Activated CD8-positive, alpha-beta memory T cell treated with anti-CD3 and anti-CD28 coated beads for 36 hours (primary cell): ENCODE results near the gene TGFBR3. TPM values are rescaled to one million over a fixed set of nuclear protein-coding genes. Genes with fewer than 3 reads are reported as not detected.

Experiments used
- CTCF ChIA-PET: fragments of 350-600 bp; sonication (Branson Sonifier 250); formaldehyde crosslinking; loops from one replicate; lab custom pipeline; 2021; ENCODE audit warnings: antibody characterized with exemption; lab: Charles Lee
- POLR2A ChIA-PET: fragments of 350-600 bp; sonication (Branson Sonifier 250); formaldehyde crosslinking; loops from one replicate; lab custom pipeline; 2021; ENCODE audit warnings: antibody characterized with exemption; lab: Charles Lee
- total RNA-seq, 2 experiments: library from RNA; stranded (reverse); gene quantifications; one replicate each; pipeline ENCODE4 v1.2.3, GENCODE V29; 2021

The TGFBR3 gene
- total RNA-seq, 2 experiments from 2014 or later = 17.3 to 18.7 TPM

DNA sequence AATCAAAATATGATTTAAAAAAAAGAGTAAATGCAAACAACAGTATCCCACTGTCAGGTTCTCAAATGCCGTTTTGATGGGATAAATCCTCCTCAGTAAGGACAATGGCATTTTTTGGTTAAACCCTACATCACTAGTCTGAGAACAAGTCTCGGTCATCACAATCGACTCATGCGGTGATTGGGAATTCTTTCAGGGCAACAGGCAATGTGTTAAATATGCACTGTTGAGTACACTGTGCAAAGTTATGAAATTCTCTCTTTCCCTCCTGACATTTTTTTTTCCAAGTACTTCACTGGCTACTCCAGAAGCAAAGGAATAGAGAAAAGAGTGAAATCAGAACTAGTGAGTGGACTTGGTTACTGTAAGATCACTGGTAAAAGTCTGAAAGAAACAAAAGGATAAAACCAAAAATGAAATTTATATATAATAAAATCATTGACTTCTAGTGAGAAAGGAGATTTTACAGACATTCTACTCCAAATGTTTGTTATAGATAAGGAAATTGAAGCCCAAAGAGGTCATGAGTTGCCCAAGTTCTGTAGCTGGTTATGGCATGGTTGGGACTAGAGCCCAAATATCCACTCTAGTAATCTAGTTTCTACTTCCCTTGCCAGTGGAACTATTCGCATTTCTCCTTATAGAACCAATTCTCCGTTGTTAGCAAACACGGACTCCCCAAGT lies 111.3 kb downstream of the TGFBR3 start:
- CTCF ChIA-PET = no interaction called here
- POLR2A ChIA-PET = no interaction called here

DNA sequence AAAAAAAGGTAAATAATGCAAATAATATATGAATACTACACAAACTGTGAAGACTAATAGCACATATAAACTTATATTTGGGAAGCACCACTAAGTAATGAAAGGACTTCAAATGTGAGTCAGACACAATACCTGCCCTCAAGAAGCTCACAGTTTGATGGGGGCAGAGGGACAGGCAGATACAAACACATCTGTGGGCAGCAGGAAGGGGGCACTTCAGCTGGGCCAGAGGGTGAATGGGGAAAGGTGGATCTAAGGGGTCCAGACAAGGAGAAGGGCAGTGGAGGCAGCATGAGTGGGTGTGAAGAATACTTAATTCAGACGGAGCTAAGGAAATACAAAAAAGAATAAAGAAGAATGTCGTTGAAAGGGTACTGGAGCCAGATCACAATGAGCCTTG lies 114.2 kb downstream of the TGFBR3 start:
- ChIA-PET POLR2A (no interaction called here), CTCF (no interaction called here)

DNA sequence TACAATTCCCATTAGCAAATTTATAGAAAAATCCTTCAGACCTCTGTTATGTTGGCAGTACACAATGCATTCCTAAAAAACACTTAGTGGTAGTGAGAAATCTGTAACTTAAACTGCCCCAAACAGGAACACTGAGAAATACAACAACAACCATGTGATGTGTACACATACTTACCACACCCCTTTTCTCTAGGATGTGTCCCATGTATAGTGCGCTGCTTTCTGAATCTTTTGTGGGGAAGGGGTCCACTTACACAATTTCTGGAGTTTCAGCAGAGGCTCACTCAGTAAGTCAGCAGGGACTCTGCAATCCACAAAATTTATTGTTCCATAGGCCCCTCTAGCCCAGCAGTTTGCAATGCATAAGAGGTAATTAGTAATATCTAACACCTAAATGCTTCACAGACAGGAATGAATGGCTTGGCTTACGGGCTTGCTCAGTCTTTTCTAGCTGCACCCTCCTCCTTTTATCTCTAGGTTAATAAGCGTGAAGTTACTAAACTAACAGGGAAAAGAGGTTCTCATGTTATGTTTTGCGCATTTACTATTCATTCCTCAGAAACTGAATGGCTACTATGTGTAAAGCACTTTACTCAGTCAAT lies 115.2 kb downstream of the TGFBR3 start:
- POLR2A ChIA-PET = no interaction called here
- CTCF ChIA-PET = no interaction called here

DNA sequence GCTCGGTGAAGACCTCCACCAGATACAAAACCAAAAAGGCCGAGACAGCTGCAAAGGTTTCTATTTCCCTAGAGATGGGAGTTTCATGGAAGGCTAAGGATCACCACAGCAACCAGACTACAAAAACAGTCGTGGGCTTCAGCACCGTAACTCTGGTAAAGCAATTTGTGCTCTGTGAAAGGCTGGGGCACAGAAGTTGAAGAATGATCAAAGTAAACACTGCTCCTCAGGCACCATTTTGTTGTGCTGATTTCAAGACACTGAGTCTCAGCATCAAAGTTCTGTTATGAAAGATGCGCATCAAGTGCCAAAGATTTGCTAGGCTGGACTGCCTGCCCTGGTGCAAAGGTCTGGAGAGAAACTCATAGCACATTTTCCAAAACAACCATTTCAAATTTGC lies 116.2 kb downstream of the TGFBR3 start:
- CTCF ChIA-PET = no interaction called here
- POLR2A ChIA-PET = no interaction called here

DNA sequence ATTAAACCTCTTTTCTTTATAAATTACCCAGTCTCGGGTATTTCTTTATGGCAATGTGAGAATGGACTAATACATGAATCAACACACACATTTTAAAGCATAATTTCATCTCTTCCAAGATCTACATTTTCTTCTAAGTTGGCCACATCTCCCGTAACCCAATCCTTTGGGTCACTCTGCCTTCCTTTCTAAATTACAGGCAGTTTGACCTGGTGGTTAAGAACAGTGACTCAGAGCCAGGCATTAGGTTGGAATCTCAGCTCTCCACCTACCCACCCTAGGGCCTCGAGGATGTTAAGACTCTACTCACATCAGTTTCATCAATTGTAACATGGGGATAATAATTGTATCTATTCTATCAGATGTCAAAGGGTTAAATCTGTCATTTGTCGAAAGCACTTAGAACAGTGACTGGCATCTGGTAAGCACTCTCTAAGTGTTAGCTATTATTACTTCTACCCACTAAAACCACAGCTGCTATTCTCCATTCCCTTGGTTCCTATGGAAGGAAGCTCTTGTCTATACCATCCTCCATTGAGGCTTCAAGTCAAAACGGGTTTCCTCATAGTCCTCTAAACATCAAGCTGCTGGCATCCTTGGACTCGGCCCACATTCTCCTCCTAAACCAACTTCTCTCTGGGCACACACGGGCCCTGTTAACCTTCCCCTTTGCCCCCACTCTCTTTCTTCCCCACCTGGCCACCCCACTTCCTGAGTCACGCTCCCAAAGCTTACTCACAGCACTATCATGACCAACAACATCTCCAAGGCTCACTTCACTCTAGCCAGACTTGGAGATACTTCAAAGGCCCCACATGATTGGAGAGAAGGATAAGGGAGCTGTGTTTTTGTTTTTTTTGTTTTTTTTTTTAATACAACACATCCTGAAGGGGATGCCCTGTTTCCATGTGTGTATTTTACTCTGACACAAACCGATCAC lies 116.9 kb downstream of the TGFBR3 start:
- POLR2A ChIA-PET = no interaction called here
- CTCF ChIA-PET = interaction anchor here (0.6 kb wide), 1 partner anchor 32 kb away, joined by 3 read pairs; no protein-coding TSS in a partner anchor

DNA sequence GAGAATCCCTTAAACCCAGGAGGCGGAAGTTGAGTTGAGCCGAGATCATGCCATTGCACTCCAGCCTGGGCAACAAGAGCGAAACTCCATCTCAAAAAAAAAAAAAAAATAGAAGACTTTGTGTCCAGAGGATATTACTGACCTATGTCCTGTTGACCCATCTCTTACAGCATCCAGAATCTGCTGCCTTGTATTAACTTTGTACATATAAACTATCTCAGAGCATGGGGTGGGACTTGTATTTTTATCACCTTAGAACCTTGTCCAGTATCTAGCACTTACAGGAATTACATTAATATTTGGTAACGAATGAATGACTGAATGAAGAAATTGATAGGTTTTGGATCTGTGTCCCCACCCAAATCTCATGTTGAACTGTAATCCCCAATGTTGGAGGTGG lies 117.8 kb downstream of the TGFBR3 start:
- POLR2A ChIA-PET = no interaction called here
- CTCF ChIA-PET = no interaction called here

DNA sequence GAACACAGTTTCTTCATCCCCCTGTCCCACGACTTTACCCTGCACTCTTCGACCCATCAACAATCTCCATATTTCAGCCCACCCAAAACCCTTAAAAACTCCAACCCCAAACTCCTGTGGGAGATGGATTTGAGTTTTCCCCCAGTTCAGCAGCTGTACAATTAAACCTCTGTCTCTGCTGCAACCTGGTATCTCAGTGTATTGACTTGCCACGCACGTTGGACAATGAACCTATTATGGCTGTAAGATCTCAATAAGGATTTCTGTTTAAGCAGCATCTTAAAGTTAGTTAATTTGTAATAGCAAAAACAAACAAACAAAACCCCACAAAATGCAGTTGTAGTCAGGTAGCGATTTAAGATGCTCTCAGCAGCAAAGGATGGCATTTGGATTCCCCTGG lies 119.1 kb downstream of the TGFBR3 start:
- CTCF ChIA-PET = no interaction called here
- POLR2A ChIA-PET = no interaction called here

DNA sequence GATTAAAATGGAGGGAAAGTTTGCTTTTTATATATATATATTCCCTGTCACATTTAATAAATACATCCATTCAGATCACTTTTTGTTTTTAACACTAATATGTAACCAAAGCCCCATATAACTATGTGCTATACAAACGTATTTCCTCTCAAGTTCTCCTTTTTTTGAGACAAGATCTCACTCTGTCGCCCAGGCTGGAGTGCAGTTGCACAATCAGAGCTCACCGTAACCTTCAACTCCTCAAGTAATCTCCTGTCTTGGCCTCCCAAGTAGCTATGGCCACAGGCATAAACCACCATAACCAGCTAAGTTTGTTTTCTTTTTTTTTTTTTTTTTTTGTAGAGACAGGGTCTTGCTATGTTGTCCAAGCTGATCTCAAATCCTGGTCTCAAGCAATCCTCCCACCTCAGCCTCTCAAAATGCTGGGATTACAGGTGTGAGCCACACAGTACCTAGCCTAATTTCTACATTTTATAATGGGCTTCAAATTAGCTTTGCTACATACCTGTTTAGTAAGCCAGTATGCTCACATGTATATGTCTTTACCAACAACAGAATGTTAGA lies 120.0 kb downstream of the TGFBR3 start:
- ChIA-PET POLR2A (no interaction called here), CTCF (no interaction called here)

DNA sequence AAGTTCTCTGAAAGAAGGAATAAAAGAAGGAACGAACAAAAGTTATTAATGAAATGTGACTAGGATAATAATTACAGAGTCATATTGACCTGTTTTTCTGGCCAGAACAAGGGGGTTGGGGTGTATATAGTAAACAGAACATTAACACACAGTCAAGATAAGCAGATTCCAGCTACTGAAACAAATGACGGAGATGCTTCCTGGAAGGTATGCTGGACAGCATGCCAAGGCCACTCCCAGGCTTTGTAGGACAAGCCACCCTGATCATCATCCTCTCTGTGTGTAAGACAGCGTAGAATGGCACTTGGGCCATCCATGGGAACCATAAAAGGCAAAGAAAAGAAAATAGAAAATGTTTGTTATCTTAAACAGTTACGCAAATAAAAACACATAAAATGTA lies 120.7 kb downstream of the TGFBR3 start:
- POLR2A ChIA-PET = no interaction called here
- CTCF ChIA-PET = no interaction called here

DNA sequence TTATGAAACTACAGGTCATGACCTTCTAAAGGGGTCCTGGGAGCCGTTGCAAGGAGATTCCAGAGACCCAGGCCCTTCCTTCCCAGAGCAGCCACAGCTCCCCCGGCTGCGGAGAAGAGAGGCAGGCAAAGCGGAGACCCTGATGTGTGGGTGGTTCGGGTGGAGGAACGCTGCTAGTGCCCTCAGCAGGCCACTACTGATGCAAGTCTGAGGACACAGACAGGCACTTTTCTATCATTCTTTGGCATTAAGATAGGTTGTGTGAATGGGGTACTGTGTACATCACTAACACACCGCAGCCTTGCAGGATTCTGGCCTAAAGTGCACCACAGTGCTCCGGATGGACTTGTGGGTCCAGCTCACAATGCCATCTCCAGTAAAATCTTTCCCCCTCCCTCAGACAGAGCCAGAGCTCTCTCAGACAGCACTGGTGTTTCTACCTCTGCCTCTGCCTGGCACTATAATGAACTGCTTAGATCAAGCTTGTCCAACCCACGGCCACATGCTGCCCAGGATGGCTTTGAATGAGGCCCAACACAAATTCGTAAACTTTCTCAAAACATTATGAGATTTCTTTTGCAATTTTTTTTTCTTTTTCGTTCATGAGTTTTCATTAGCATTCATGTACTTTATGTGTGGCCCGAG lies 121.4 kb downstream of the TGFBR3 start:
- POLR2A ChIA-PET = interaction anchor here (0.6 kb wide), 1 partner anchor 8 kb away, joined by 3 read pairs; no protein-coding TSS in a partner anchor
- CTCF ChIA-PET = no interaction called here

DNA sequence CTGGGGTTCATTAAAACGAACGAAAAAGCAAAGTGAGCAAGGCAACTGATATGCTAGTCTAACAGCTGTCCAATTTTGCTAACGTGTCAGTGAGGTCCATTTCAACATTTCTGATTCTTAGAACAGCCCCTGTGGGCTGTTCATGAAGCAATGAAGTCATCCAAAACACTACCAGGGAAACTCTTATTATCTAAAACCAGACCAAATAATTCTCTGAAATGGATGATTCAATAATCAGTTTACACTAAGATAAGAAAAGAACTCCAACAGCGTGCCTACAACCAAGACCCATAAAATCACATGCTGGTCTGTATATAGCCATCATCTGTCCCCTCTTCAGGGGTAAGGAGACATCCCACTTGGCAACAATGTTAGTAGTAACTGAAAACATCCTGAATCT lies 122.7 kb downstream of the TGFBR3 start:
- POLR2A ChIA-PET = interaction anchor here (1.5 kb wide), 1 partner anchor 11 kb away, joined by 3 read pairs; no protein-coding TSS in a partner anchor

DNA sequence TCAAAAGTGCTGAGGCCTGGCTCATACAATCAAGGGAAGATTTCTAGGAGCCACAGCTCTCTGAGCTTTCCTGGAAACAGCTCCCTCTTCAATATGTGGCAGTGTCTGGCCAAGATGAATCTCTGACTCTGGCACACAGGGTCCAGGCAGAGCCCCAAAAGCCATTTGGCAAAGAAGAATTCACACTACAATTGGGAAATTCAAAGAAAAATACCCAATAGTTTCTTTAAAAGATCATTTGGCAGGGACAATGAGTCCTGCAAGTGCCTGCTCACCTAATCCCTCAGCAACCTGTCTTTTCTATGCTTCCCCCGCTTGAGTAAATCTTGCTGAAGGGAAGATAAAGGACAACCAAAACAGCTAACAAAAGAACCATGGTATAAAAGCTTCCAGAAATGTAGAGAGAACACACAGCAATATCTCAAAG lies 124.6 kb downstream of the TGFBR3 start:
- POLR2A ChIA-PET = interaction anchor here (0.5 kb wide), 1 partner anchor 141 kb away, joined by 3 read pairs; no protein-coding TSS in a partner anchor

More for the DNA sequence above, 122.7 kb downstream of the TGFBR3 start:
- CTCF ChIA-PET = no interaction called here

DNA sequence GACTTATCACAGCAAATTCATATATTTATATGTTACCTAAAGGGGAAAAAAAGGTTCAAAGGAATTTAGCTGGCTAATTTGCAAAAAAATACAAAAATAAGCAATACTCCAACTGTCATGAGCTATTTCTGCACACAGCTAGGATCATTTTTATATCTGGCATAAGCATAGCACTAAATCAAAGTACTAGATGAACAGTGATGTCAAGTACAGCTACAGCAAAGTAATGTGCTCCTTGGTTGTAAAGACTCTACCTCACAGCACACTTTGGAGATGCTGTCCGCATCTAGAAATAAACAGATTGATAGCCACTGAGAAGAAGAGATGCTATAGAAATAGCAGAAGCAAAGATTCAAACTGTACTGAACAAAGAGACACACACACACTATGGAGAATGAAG lies 125.4 kb downstream of the TGFBR3 start:
- CTCF ChIA-PET = interaction anchor here (1.1 kb wide), 1 partner anchor 148 kb away, joined by 3 read pairs; no protein-coding TSS in a partner anchor
- POLR2A ChIA-PET = no interaction called here

More for the DNA sequence above, 124.6 kb downstream of the TGFBR3 start:
- CTCF ChIA-PET = interaction anchor here (0.5 to 1.1 kb wide), 2 partner anchors 149 to 158 kb away, joined by 3 read pairs; no protein-coding TSS in a partner anchor

DNA sequence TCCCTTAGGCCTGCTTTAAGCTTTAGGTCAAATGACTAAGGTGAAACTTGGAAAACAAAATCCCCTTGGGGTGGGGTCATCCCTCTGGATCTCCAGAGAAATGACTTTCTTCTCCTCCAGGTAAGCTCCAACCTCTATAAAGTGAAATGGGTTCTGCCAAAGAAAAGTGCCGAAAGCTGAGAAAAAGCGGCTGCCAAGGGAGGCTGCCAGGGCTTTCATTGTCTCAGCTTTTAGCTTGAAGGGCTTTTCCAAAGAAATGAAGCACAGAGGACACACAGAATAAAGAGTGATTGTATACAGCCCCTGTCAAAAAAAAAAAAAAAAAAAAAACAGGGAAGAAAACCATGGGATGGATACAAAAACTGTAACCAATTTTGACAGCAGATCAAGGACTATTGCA lies 126.9 kb downstream of the TGFBR3 start:
- ChIA-PET POLR2A (interaction anchor here (0.5 to 0.7 kb wide), 2 partner anchors 21 to 245 kb away, joined by 3 to 9 read pairs; no protein-coding TSS in a partner anchor), CTCF (interaction anchor here (0.7 to 1.0 kb wide), 2 partner anchors 148 to 204 kb away, joined by 3 to 4 read pairs; no protein-coding TSS in a partner anchor)

DNA sequence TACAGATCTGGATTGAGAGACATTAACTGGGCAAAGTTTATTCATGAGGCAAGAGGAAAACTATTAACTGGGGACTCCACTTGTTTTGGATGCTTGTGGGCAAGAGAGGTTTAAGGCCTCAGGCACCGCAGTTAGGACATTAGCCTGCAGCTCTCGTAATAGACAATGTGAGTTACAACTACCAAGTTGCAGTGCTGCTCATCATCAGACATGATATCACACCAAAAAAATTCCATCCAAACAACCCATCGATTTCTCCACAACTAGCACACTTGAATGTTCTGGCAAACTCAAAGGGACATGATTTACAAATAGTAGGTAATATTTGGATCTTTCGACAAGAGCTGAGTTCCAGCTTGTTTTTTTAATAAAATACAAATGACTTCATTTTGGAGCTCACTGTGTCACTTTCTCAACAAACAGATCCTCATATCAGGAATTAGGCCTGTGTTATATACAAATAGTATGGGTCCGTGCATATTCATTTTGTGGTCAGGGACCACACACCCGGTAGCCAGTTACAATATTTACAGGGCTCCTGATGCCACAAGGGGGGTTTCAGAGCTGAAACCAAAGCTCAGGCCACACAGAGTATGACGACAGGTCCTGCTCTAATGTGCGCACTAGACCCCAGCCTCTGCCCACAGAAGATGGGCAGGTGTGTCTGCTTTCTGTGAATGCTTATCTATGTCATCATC lies 128.0 kb downstream of the TGFBR3 start:
- POLR2A ChIA-PET = no interaction called here
- CTCF ChIA-PET = no interaction called here

DNA sequence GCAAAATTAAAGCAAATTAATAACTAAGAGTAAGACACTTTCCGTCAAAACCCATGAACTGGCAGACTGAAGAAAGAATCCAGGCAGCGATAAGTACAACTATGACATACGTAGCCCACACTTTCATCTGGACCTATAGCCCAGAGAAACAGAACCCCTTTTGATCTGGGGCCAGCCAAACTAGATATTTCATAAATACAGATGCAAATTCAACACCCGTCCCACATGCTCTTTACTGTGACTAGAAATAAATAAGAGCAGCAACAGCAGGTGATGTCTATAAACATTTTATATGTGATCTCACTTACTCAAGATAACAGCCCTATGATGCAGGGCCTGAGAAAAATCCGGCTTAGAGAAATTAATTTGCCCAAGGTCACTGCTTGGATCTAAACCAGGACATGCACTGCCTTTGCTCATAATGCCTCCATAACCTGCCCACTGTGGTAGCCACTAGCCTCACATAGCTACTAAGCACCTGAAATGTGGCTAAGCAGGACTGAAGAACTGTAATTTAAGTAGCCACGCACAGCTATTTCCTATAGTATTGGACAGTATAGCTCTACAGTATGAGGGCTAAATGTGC lies 130.2 kb downstream of the TGFBR3 start:
- ChIA-PET POLR2A (no interaction called here), CTCF (no interaction called here)

DNA sequence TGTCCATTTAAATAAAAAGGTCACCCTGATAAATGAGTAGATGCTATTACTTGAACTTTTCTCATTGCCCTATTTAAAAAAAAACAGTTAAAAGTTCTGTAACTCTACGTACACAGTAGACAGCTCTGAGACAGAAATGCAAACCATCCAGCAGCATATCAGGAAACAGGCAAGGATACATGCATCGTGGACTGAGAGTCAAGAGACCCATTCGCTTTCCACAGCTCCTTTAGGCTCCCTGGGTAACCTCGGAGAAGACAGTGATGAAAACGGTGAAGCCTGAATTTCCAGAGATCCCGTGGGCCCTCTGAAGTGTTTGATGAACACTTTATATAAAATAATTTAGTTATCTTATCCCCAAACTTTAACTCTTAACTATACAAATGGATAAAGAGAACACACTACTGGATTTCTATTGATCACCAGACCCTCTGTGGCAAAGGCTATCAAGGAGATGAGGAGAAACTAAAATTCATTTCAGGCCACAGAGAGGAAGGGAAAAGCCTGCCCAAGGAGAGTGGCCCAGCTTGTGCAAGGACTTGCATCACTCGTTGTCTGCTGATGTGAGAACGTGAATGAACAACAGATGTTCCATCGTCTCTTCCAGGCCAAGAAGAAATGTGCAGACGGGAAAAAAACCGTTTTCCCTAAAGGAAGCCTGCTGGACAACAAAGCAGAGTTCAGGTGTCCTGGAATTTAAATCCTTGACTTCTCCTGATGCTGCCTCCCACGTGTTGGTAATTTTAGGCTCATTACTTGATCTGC lies 131.0 kb downstream of the TGFBR3 start:
- ChIA-PET CTCF (interaction anchor here (1.0 kb wide), 1 partner anchor 49 kb away, joined by 4 read pairs; no protein-coding TSS in a partner anchor), POLR2A (interaction anchor here (0.6 to 0.8 kb wide), 2 partner anchors 49 to 156 kb away, joined by 3 to 4 read pairs; no protein-coding TSS in a partner anchor)
